NCI-H748 (cell line): ENCODE results near the gene KANSL2.
"Not testable (repeated sequence)": the region's sequence is repeated elsewhere in the genome, so short reads cannot be mapped to it uniquely, and the experiment has no call there.

ENCODE experiments used
- DNase-seq: peaks from one replicate; lab custom pipeline; 2025; ENCODE audit not compliant: unreplicated experiment; lab: John Stamatoyannopoulos, UW

Gene KANSL2

GRCh38 chr12:48683534-48683933 lies 1.5 kb upstream of the KANSL2 start:
- no peak for DNase-seq

- no peak for DNase-seq
Observed at GRCh38 chr12:48682927-48683326, 889 bp upstream of the KANSL2 start.

GRCh38 chr12:48682533-48682905 lies 481 bp upstream of the KANSL2 start:
- DNase-seq, result not testable (repeated sequence)

- DNase-seq, result peak; percentile 59
Observed at GRCh38 chr12:48681399-48681709, 684 bp downstream of the KANSL2 start.

- no peak for DNase-seq
Observed at GRCh38 chr12:48680861-48681260, 1.2 kb downstream of the KANSL2 start.

GRCh38 chr12:48678551-48679185 lies 3.4 kb downstream of the KANSL2 start:
- no peak for DNase-seq

GRCh38 chr12:48671231-48671856 lies 10.7 kb downstream of the KANSL2 start:
- no peak for DNase-seq

- no peak for DNase-seq
Observed at GRCh38 chr12:48668996-48669395, 13.0 kb downstream of the KANSL2 start.

GRCh38 chr12:48659863-48660262 lies 22.2 kb downstream of the KANSL2 start:
- DNase-seq, result no peak

GRCh38 chr12:48651681-48652080 lies 30.4 kb downstream of the KANSL2 start:
- DNase-seq, result no peak

GRCh38 chr12:48645354-48645753 lies 36.7 kb downstream of the KANSL2 start:
- DNase-seq, result not testable (repeated sequence)

- no peak for DNase-seq
Observed at GRCh38 chr12:48643011-48643410, 39.0 kb downstream of the KANSL2 start.

GRCh38 chr12:48641752-48642555 lies 40.1 kb downstream of the KANSL2 start:
- DNase-seq, result not testable (repeated sequence)

GRCh38 chr12:48640854-48641253 lies 41.2 kb downstream of the KANSL2 start:
- no peak for DNase-seq

- DNase-seq, result no peak
Observed at GRCh38 chr12:48640428-48640827, 41.6 kb downstream of the KANSL2 start.

GRCh38 chr12:48631071-48631470 lies 51.0 kb downstream of the KANSL2 start:
- DNase-seq, result no peak

- no peak for DNase-seq
Observed at GRCh38 chr12:48630346-48630745, 51.7 kb downstream of the KANSL2 start.

GRCh38 chr12:48629541-48629940 lies 52.5 kb downstream of the KANSL2 start:
- DNase-seq, result no peak

- DNase-seq, result no peak
Observed at GRCh38 chr12:48627556-48627955, 54.5 kb downstream of the KANSL2 start.

- not testable (repeated sequence) for DNase-seq
Observed at GRCh38 chr12:48622997-48623396, 59.0 kb downstream of the KANSL2 start.

- peak; percentile 71 for DNase-seq
Observed at GRCh38 chr12:48618541-48618940, 63.5 kb downstream of the KANSL2 start.

GRCh38 chr12:48615681-48616080 lies 66.4 kb downstream of the KANSL2 start:
- peak; percentile 11 for DNase-seq
